Large intestine (tissue), 12 donors: Measurements from ENCODE around the gene CD33. TPM values are rescaled to one million over a fixed set of nuclear protein-coding genes. Genes with fewer than 3 reads are reported as not detected.
"Not testable (repeated sequence)": the region's sequence is repeated elsewhere in the genome, so short reads cannot be mapped to it uniquely, and the experiment has no call there.

ENCODE experiments used
- DNase-seq, 2 donors: peaks; one replicate each; pipeline versions ENCODE4 v3.0.0 to v3.0.0-alpha.2; 2013
- H3K27ac ChIP-seq: one replicate; pipeline ENCODE4 v1.5.1; 2013; ENCODE audit warnings: low read length
- H3K27me3 ChIP-seq: 2 replicates; pipeline ENCODE4 v1.6.1; 2013; ENCODE audit warnings: low read length; ENCODE audit not compliant: control insufficient read depth, insufficient read depth
- H3K36me3 ChIP-seq: 2 replicates; pipeline ENCODE4 v1.6.1; 2013; ENCODE audit warnings: low read length; ENCODE audit not compliant: control insufficient read depth, insufficient read depth
- H3K4me1 ChIP-seq: one replicate; pipeline ENCODE4 v1.6.1; 2013; ENCODE audit warnings: low read length; ENCODE audit not compliant: control insufficient read depth, insufficient read depth
- H3K4me3 ChIP-seq: one replicate; pipeline ENCODE4 v1.5.1; 2013; ENCODE audit warnings: low read length
- H3K9me3 ChIP-seq: one replicate; pipeline ENCODE4 v1.6.1; 2013; ENCODE audit warnings: mild to moderate bottlenecking, low read depth, low read length, moderate library complexity; ENCODE audit not compliant: control insufficient read depth
- whole genome bisulfite sequencing: methylation state at CpG from one replicate; pipeline ENCODE4 v1.1.5; 2013; ENCODE audit warnings: low lambda C conversion rate; ENCODE audit not compliant: insufficient coverage; 5-methylcytosine and 5-hydroxymethylcytosine counted together
- long read RNA-seq, 11 donors: transcript quantifications; one replicate each; lab custom pipeline, GENCODE V29; 2026
- polyA plus RNA-seq: library from polyadenylated mRNA; unstranded; fragments of 120-200 nt; gene quantifications from one replicate; pipeline ENCODE4 v1.2.1, GENCODE V29; 2013

The CD33 gene
- 5.4 TPM for polyA plus RNA-seq
- long read RNA-seq, donor 1, partial matches to known transcripts, result 0 of 1 reads
- long read RNA-seq, donor 1, other reads (novel, unspliced or antisense), result 0 of 1 reads
- long read RNA-seq, donor 2, partial matches to known transcripts, result 0 of 2 reads
- long read RNA-seq, donor 2, other reads (novel, unspliced or antisense), result 0 of 2 reads
- long read RNA-seq, donor 3, partial matches to known transcripts, result 0 of 1 reads
- long read RNA-seq, donor 3, other reads (novel, unspliced or antisense), result 0 of 1 reads
- long read RNA-seq, donor 4, result 0 reads
- long read RNA-seq, donor 5, result 0 reads
- long read RNA-seq, donor 6, result 0 reads
- long read RNA-seq, donor 7, result 0 reads
- long read RNA-seq, donor 8, partial matches to known transcripts, result 0 of 2 reads
- long read RNA-seq, donor 8, other reads (novel, unspliced or antisense), result 0 of 2 reads
- long read RNA-seq, donor 9, partial matches to known transcripts, result 0 of 2 reads
- long read RNA-seq, donor 9, other reads (novel, unspliced or antisense), result 0 of 2 reads
- long read RNA-seq, donor 10, result 0 reads
- long read RNA-seq, donor 11, partial matches to known transcripts, result 0 of 1 reads
- long read RNA-seq, donor 11, other reads (novel, unspliced or antisense), result 0 of 1 reads

GRCh38 chr19:51224898-51225393 lies at the start of gene CD33:
Gene CD33, plus strand, starts transcription at chr19:51225080. Its CDS starts 39 bp downstream, at chr19:51225119.
- not testable (repeated sequence) for DNase-seq, H3K4me3 ChIP-seq
- 100% methylated on average over 1 of the region's 11 CpGs for WGBS

GRCh38 chr19:51179256-51179655 lies 45.6 kb upstream of the CD33 start:
- Histone ChIP-seq H3K27me3 (peaks cover 3% of the 10 kb centered on the region), H3K4me3 (no peak overlapping the region), H3K9me3 (no peaks in the 10 kb centered on the region), H3K4me1 (no peaks in the 10 kb centered on the region), H3K36me3 (no peaks in the 10 kb centered on the region), H3K27ac (no peak overlapping the region)
- WGBS, result no CpG with 5 or more reads among the region's 1 CpG
- DNase-seq, result no peak

More at GRCh38 chr19:51224898-51225393, at the start of gene CD33:
- H3K36me3 ChIP-seq, H3K9me3 ChIP-seq, H3K27ac ChIP-seq, H3K4me1 ChIP-seq, H3K27me3 ChIP-seq: not testable (repeated sequence)

GRCh38 chr19:51181377-51181912 lies 43.4 kb upstream of the CD33 start:
- Histone ChIP-seq H3K36me3 (no peaks in the 10 kb centered on the region), H3K4me1 (no peaks in the 10 kb centered on the region), H3K27me3 (peaks cover 4% of the 10 kb centered on the region), H3K27ac (no peak overlapping the region), H3K9me3 (no peaks in the 10 kb centered on the region), H3K4me3 (no peak overlapping the region)
- no peak for DNase-seq
- WGBS, result no CpG with 5 or more reads among the region's 39 CpGs

GRCh38 chr19:51181913-51182419 lies 42.9 kb upstream of the CD33 start:
- 100% methylated on average over 1 of the region's 31 CpGs for WGBS
- H3K27ac ChIP-seq, result no peak overlapping the region

GRCh38 chr19:51183629-51184028 lies 41.3 kb upstream of the CD33 start:
- Histone ChIP-seq H3K36me3 (no peaks in the 10 kb centered on the region), H3K27me3 (peaks cover 4% of the 10 kb centered on the region), H3K4me3 (no peak overlapping the region), H3K9me3 (no peaks in the 10 kb centered on the region), H3K27ac (no peak overlapping the region), H3K4me1 (no peaks in the 10 kb centered on the region)
- WGBS, result no CpG with 5 or more reads among the region's 8 CpGs
- DNase-seq, result no peak

More at GRCh38 chr19:51181913-51182419, 42.9 kb upstream of the CD33 start:
- H3K4me1 ChIP-seq, result no peaks in the 10 kb centered on the region
- H3K9me3 ChIP-seq, result no peaks in the 10 kb centered on the region
- no peaks in the 10 kb centered on the region for H3K36me3 ChIP-seq
- no peak overlapping the region for H3K4me3 ChIP-seq
- DNase-seq, result no peak
- H3K27me3 ChIP-seq, result peaks cover 4% of the 10 kb centered on the region

- Histone ChIP-seq H3K4me1 (no peaks in the 10 kb centered on the region), H3K36me3 (no peaks in the 10 kb centered on the region), H3K4me3 (no peak overlapping the region), H3K9me3 (no peaks in the 10 kb centered on the region), H3K27ac (no peak overlapping the region), H3K27me3 (peaks cover 4% of the 10 kb centered on the region)
- no peak for DNase-seq
- WGBS, result no CpG with 5 or more reads among the region's 25 CpGs
Measured at GRCh38 chr19:51185069-51185867, 39.6 kb upstream of the CD33 start.

GRCh38 chr19:51185868-51186215 lies 39.0 kb upstream of the CD33 start:
- Histone ChIP-seq H3K9me3 (no peaks in the 10 kb centered on the region), H3K27me3 (peaks cover 4% of the 10 kb centered on the region), H3K4me1 (no peaks in the 10 kb centered on the region), H3K36me3 (no peaks in the 10 kb centered on the region), H3K27ac (no peak overlapping the region), H3K4me3 (no peak overlapping the region)
- no CpG with 5 or more reads among the region's 5 CpGs for WGBS
- no peak for DNase-seq

GRCh38 chr19:51186323-51186722 lies 38.6 kb upstream of the CD33 start:
- Histone ChIP-seq H3K4me1 (no peaks in the 10 kb centered on the region), H3K27me3 (peaks cover 4% of the 10 kb centered on the region), H3K9me3 (no peaks in the 10 kb centered on the region), H3K27ac (no peak overlapping the region), H3K4me3 (no peak overlapping the region), H3K36me3 (no peaks in the 10 kb centered on the region)
- no peak for DNase-seq
- no CpG with 5 or more reads among the region's 13 CpGs for WGBS

GRCh38 chr19:51187395-51188226 lies 37.3 kb upstream of the CD33 start:
- H3K27me3 ChIP-seq, result peaks cover 4% of the 10 kb centered on the region
- no peak for DNase-seq
- H3K27ac ChIP-seq, result no peak overlapping the region
- no peak overlapping the region for H3K4me3 ChIP-seq
- no peaks in the 10 kb centered on the region for H3K4me1 ChIP-seq
- H3K9me3 ChIP-seq, result no peaks in the 10 kb centered on the region
- H3K36me3 ChIP-seq, result no peaks in the 10 kb centered on the region
- WGBS, result no CpG with 5 or more reads among the region's 11 CpGs
